ENCODE data around the gene PHTF2. TPM values are rescaled to one million over a fixed set of nuclear protein-coding genes. Genes with fewer than 3 reads are reported as not detected.

Gene PHTF2
- 21.2 and 29.1 TPM in 2 replicates for polyA plus RNA-seq (2012; rRNA removed)
- polyA plus RNA-seq (2012; cell fraction: cytosol; rRNA removed) = 34.7 and 36.5 TPM in 2 replicates
- polyA plus RNA-seq (2012; cell fraction: nucleus; rRNA removed) = 7.9 and 20.6 TPM in 2 replicates

GRCh38 chr7:77798394-77799077 lies at the start of gene PHTF2, which contains the start of gene TMEM60:
Gene PHTF2 (plus strand): TSS chr7:77798773.
Gene TMEM60 (minus strand): TSS chr7:77798434. CDS start chr7:77794373, 4,061 bp downstream.
- no peaks in the 10 kb centered on the region for H3K27me3 ChIP-seq (ENCODE audit: insufficient read depth)
- peaks cover 12 to 18% of the 10 kb centered on the region in 2 experiments for H3K36me3 ChIP-seq (replicated peaks in 1 of 2; ENCODE audit: control insufficient read depth in 1 of 2, insufficient read depth in 2 of 2, low read length in 1 of 2)
- H4K20me1 ChIP-seq (ENCODE audit: insufficient read depth) = 0 out of 2 replicates have a peak, but pooled peaks cover 4% of the 10 kb centered on the region
- ChIA-PET CTCF (interaction anchor here (0.6 to 3.0 kb wide), 23 partner anchors 15 to 972 kb away, joined by 3 to 9 read pairs (median 4); no protein-coding TSS in a partner anchor), POLR2A (interaction anchor here (1.0 to 1.4 kb wide), 3 partner anchors 15 to 101 kb away, joined by 3 to 7 read pairs (median 3); partner anchors contain the start of gene RSBN1L)
- WGBS (ENCODE audit: low lambda C conversion rate) = under 1% methylated on average over 29 of the region's 61 CpGs
- H3K4me1 ChIP-seq (ENCODE audit: control insufficient read depth in 1 of 2, insufficient read depth in 2 of 2, low read depth in 1 of 2, low read length in 1 of 2) = peaks cover 9 to 18% of the 10 kb centered on the region in 2 experiments; a peak in 3 of 4 replicates
- peak within 1 kb of the TSS; percentile 88 for H2AFZ ChIP-seq (ENCODE audit: low read depth)
- H3K9me2 ChIP-seq = no peaks in the 10 kb centered on the region
- peak within 1 kb of the TSS; percentile 87 to 93 for H3K4me3 ChIP-seq (ENCODE audit: low read depth in 2 of 2, low read length in 1 of 2)
- peak; percentile 98 for DNase-seq
- no peaks in the 10 kb centered on the region for H3K9me3 ChIP-seq
- peaks cover 13% of the 10 kb centered on the region for H3F3A ChIP-seq (replicated peaks; ENCODE audit: insufficient read depth)
- H3K79me2 ChIP-seq (ENCODE audit: insufficient read depth) = peaks cover 92% of the 10 kb centered on the region
- peak within 1 kb of the TSS; percentile 84 to 94 for H3K27ac ChIP-seq (ENCODE audit: low read depth in 2 of 2, low read length in 1 of 2)
- peak within 1 kb of the TSS; percentile 89 for H3K4me2 ChIP-seq
- peak within 1 kb of the TSS; percentile 83 for H3K9ac ChIP-seq
- TF ChIP-seq GATA2 (CRISPR knock-in tag; IDR thresholded peaks at IDR 0.05) = no peak
- TF ChIP-seq NRF1 (IDR thresholded peaks at IDR 0.05; ENCODE audit: low read depth, low read length) = peak; percentile 70
- peak; percentile 19 for TF ChIP-seq YY1 (IDR thresholded peaks at IDR 0.05; ENCODE audit: low read depth)
- no peak; the same call in 1 of the 2 replicates for TF ChIP-seq FOXJ3 (CRISPR knock-in tag; IDR thresholded peaks at IDR 0.05)
- peak; percentile 72; the same call in 1 of the 2 replicates for TF ChIP-seq REST (IDR thresholded peaks at IDR 0.05; ENCODE audit: low read depth, low read length)
- TF ChIP-seq EZH2phosphoT487 (IDR thresholded peaks at IDR 0.05; ENCODE audit: borderline replicate concordance, low read depth) = no peak
- peak; percentile 67 for TF ChIP-seq POLR2AphosphoS5 (IDR thresholded peaks at IDR 0.05; ENCODE audit: low read depth, low read length)
- TF ChIP-seq IRF3 (IDR thresholded peaks at IDR 0.05; ENCODE audit: low read depth, low read length) = peak; percentile 96
- no peak for TF ChIP-seq FOXM1 (IDR thresholded peaks at IDR 0.05; ENCODE audit: low read depth)
- TF ChIP-seq RXRA (IDR thresholded peaks at IDR 0.05; ENCODE audit: borderline replicate concordance, low read depth) = no peak
- TF ChIP-seq TEAD4 (IDR thresholded peaks at IDR 0.05; ENCODE audit: borderline replicate concordance, insufficient read depth) = no peak
- TF ChIP-seq GABPA (IDR thresholded peaks at IDR 0.05; ENCODE audit: low read depth) = peak; percentile 84
- TF ChIP-seq MXI1 (IDR thresholded peaks at IDR 0.05; ENCODE audit: low read depth, low read length) = peak; percentile 74; the same call in 1 of the 2 replicates
- TF ChIP-seq NFIC (IDR thresholded peaks at IDR 0.05; ENCODE audit: borderline replicate concordance) = no peak; the same call in 1 of the 2 replicates
- no peak; the same call in 1 of the 2 replicates for TF ChIP-seq RFX5 (IDR thresholded peaks at IDR 0.05; ENCODE audit: low read length)
- peak; percentile 94 for TF ChIP-seq TAF1 (IDR thresholded peaks at IDR 0.05; ENCODE audit: borderline replicate concordance, low read depth, low read length)
- TF ChIP-seq TCF12 (IDR thresholded peaks at IDR 0.05) = peak; percentile 36; the same call in 1 of the 2 replicates
- peak; percentile 50 for TF ChIP-seq SMC3 (IDR thresholded peaks at IDR 0.05; ENCODE audit: low read depth, low read length)
- no peak; a peak in 1 of 4 replicates for TF ChIP-seq EP300 (IDR thresholded peaks at IDR 0.05; ENCODE audit: borderline replicate concordance in 1 of 2, low read depth in 1 of 2, low read length in 1 of 2)
- peak; percentile 89 for TF ChIP-seq SIN3A (IDR thresholded peaks at IDR 0.05; ENCODE audit: borderline replicate concordance, low read depth, low read length)
- TF ChIP-seq RAD21 (IDR thresholded peaks at IDR 0.05; ENCODE audit: low read length) = peak; percentile 45
- TF ChIP-seq, protein P1, sequence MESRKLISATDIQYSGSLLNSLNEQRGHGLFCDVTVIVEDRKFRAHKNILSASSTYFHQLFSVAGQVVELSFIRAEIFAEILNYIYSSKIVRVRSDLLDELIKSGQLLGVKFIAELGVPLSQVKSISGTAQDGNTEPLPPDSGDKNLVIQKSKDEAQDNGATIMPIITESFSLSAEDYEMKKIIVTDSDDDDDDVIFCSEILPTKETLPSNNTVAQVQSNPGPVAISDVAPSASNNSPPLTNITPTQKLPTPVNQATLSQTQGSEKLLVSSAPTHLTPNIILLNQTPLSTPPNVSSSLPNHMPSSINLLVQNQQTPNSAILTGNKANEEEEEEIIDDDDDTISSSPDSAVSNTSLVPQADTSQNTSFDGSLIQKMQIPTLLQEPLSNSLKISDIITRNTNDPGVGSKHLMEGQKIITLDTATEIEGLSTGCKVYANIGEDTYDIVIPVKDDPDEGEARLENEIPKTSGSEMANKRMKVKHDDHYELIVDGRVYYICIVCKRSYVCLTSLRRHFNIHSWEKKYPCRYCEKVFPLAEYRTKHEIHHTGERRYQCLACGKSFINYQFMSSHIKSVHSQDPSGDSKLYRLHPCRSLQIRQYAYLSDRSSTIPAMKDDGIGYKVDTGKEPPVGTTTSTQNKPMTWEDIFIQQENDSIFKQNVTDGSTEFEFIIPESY (IDR thresholded peaks at IDR 0.05; ENCODE audit: borderline replicate concordance, low read depth) = 0 out of 2 replicates have a peak, but pooled peaks have one; percentile 60
- peak; percentile 84 for TF ChIP-seq ELF1 (IDR thresholded peaks at IDR 0.05)
- TF ChIP-seq CHD2 (IDR thresholded peaks at IDR 0.05; ENCODE audit: low read length, partially characterized antibody) = peak; percentile 98
- no peak for TF ChIP-seq MEF2A (IDR thresholded peaks at IDR 0.05; ENCODE audit: borderline replicate concordance, low read depth)
- TF ChIP-seq RCOR1 (IDR thresholded peaks at IDR 0.05; ENCODE audit: low read length) = no peak
- TF ChIP-seq, protein P2, sequence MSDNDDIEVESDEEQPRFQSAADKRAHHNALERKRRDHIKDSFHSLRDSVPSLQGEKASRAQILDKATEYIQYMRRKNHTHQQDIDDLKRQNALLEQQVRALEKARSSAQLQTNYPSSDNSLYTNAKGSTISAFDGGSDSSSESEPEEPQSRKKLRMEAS (IDR thresholded peaks at IDR 0.05; ENCODE audit: low read depth) = peak; percentile 85
